Breast epithelium (tissue), 3 donors: ENCODE results near the gene DNAAF3.
"Not testable (repeated sequence)": the region's sequence is repeated elsewhere in the genome, so short reads cannot be mapped to it uniquely, and the experiment has no call there.

Experiments
- POLR2A ChIP-seq: fragments of 450-650 bp; IDR thresholded peaks from one replicate; pipeline ENCODE4 v1.6.1; 2016; ENCODE audit warnings: antibody characterized with exemption, mild to moderate bottlenecking, moderate library complexity
- TF ChIP-seq, protein P1 (sequence below), 3 donors: fragments of 450-650 bp; IDR thresholded peaks; one replicate each; pipeline ENCODE4 v1.5.1; 2016 to 2017; ENCODE audit warnings: antibody characterized with exemption in 3 of 3, mild to moderate bottlenecking in 3 of 3, moderate library complexity in 3 of 3

- not testable (repeated sequence) for TF ChIP-seq POLR2A
- TF ChIP-seq, protein P1, sequence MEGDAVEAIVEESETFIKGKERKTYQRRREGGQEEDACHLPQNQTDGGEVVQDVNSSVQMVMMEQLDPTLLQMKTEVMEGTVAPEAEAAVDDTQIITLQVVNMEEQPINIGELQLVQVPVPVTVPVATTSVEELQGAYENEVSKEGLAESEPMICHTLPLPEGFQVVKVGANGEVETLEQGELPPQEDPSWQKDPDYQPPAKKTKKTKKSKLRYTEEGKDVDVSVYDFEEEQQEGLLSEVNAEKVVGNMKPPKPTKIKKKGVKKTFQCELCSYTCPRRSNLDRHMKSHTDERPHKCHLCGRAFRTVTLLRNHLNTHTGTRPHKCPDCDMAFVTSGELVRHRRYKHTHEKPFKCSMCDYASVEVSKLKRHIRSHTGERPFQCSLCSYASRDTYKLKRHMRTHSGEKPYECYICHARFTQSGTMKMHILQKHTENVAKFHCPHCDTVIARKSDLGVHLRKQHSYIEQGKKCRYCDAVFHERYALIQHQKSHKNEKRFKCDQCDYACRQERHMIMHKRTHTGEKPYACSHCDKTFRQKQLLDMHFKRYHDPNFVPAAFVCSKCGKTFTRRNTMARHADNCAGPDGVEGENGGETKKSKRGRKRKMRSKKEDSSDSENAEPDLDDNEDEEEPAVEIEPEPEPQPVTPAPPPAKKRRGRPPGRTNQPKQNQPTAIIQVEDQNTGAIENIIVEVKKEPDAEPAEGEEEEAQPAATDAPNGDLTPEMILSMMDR (IDR thresholded peaks at IDR 0.05) = not testable (repeated sequence)
Measured at GRCh38 chr19:55202199-55202598, 35.8 kb upstream of the DNAAF3 start.
